Measurements from ENCODE around the gene CACFD1.

The CACFD1 gene

GRCh38 chr9:133496861-133497842, 37.4 kb downstream of the CACFD1 start:
- ChIA-PET CTCF (interaction anchor here (0.7 to 2.6 kb wide), 3 partner anchors 9 to 11 kb away, joined by 3 to 36 read pairs (median 7); no protein-coding TSS in a partner anchor), POLR2A (no interaction called here)
- no peaks in the 10 kb centered on the region for H3K36me3 ChIP-seq (ENCODE audit: control insufficient read depth in 2 of 2, insufficient read depth in 1 of 2, low read length in 2 of 2)
- no peaks in the 10 kb centered on the region for H3K4me1 ChIP-seq (ENCODE audit: control insufficient read depth, insufficient read depth, low read length)
- H3K4me3 ChIP-seq (ENCODE audit: low read depth, low read length): no peak overlapping the region
- no peaks in the 10 kb centered on the region for H3K9me3 ChIP-seq (ENCODE audit: control insufficient read depth, insufficient read depth, low read depth, low read length)
- TF ChIP-seq ZNF549 (tag by site-specific recombination; IDR thresholded peaks at IDR 0.05) (no peak), ZNF621 (tag by site-specific recombination; IDR thresholded peaks at IDR 0.05) (no peak), ZNF292 (tag by site-specific recombination; IDR thresholded peaks at IDR 0.05; ENCODE audit: borderline replicate concordance, low read depth) (no peak), ZNF311 (tag by site-specific recombination; IDR thresholded peaks at IDR 0.05; ENCODE audit: borderline replicate concordance) (no peak)
- no peak overlapping the region for H3K27ac ChIP-seq (ENCODE audit: extremely low read depth, low read depth, low read length)

- H3K9me3 ChIP-seq (ENCODE audit: control insufficient read depth, insufficient read depth, low read depth, low read length): no peaks in the 10 kb centered on the region
- ChIA-PET CTCF (interaction anchor here (0.6 to 3.1 kb wide), 7 partner anchors 10 to 477 kb away, joined by 3 to 16 read pairs (median 4); no protein-coding TSS in a partner anchor), POLR2A (no interaction called here)
- H3K4me3 ChIP-seq (ENCODE audit: low read depth, low read length): no peak overlapping the region
- no peaks in the 10 kb centered on the region for H3K4me1 ChIP-seq (ENCODE audit: control insufficient read depth, insufficient read depth, low read length)
- no peak for TF ChIP-seq ZNF211 (tag by site-specific recombination; IDR thresholded peaks at IDR 0.05; ENCODE audit: low read depth)
- no peak for TF ChIP-seq ZNF121 (tag by site-specific recombination; IDR thresholded peaks at IDR 0.05)
- H3K27ac ChIP-seq (ENCODE audit: extremely low read depth, low read depth, low read length): no peak overlapping the region
- H3K36me3 ChIP-seq (ENCODE audit: control insufficient read depth in 2 of 2, insufficient read depth in 1 of 2, low read length in 2 of 2): no peaks in the 10 kb centered on the region
Observed at GRCh38 chr9:133499132-133499891, 39.5 kb downstream of the CACFD1 start.

DNA sequence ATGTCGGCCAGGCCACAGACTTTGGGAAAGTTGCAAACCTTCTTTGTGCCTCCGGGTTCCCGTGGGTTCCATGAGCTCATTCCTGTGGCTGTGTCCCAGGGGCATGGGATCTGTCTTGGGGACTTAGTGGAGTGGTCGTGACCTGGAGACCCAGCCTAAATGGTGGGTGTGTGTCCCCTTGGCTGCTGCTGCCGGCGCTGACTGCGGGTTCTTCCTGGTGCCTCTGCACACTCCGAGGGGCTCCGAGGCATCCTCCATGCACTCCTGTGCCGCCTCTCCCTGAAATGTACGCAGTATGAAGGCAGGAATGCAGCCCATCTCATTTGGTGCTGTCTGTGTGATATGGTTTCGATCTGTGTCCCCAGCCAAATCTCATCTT, 40.1 kb downstream of the CACFD1 start:
- no peaks in the 10 kb centered on the region for H3K9me3 ChIP-seq (ENCODE audit: control insufficient read depth, insufficient read depth, low read depth, low read length)
- POLR2A ChIA-PET: no interaction called here

GRCh38 chr9:133502112-133502511, 42.3 kb downstream of the CACFD1 start:
- TF ChIP-seq ZNF585B (tag by site-specific recombination; IDR thresholded peaks at IDR 0.05): no peak
- peak; percentile 20; the same call in 1 of the 2 replicates for TF ChIP-seq TRIM28 (IDR thresholded peaks at IDR 0.05; ENCODE audit: borderline replicate concordance, low read length)
- TF ChIP-seq ZNF677 (tag by site-specific recombination; IDR thresholded peaks at IDR 0.05): no peak
- peak; percentile 81 for TF ChIP-seq SETDB1 (IDR thresholded peaks at IDR 0.05; ENCODE audit: insufficient read length, low read length)
- no peak for TF ChIP-seq ZNF16 (tag by site-specific recombination; IDR thresholded peaks at IDR 0.05; ENCODE audit: low read depth)
- TF ChIP-seq ZNF664 (tag by site-specific recombination; IDR thresholded peaks at IDR 0.05): no peak
- no peak for TF ChIP-seq ZNF544 (tag by site-specific recombination; IDR thresholded peaks at IDR 0.05)
- CTCF ChIA-PET: interaction anchor here (0.9 kb wide), 1 partner anchor 11 kb away, joined by 3 read pairs; no protein-coding TSS in a partner anchor
- no peak overlapping the region for H3K4me3 ChIP-seq (ENCODE audit: low read depth, low read length)
- H3K36me3 ChIP-seq (ENCODE audit: control insufficient read depth in 2 of 2, insufficient read depth in 1 of 2, low read length in 2 of 2): no peaks in the 10 kb centered on the region
- H3K4me1 ChIP-seq (ENCODE audit: control insufficient read depth, insufficient read depth, low read length): no peaks in the 10 kb centered on the region
- no peaks in the 10 kb centered on the region for H3K9me3 ChIP-seq (ENCODE audit: control insufficient read depth, insufficient read depth, low read depth, low read length)
- POLR2A ChIA-PET: no interaction called here
- H3K27ac ChIP-seq (ENCODE audit: extremely low read depth, low read depth, low read length): no peak overlapping the region

More for the DNA sequence above, 40.1 kb downstream of the CACFD1 start:
- TF ChIP-seq ZNF610 (tag by site-specific recombination; IDR thresholded peaks at IDR 0.05; ENCODE audit: borderline replicate concordance) (no peak), SP7 (tag by site-specific recombination; IDR thresholded peaks at IDR 0.05) (no peak), ZNF416 (tag by site-specific recombination; IDR thresholded peaks at IDR 0.05) (no peak), ZNF366 (tag by site-specific recombination; conservative IDR thresholded peaks at IDR 0.05) (no peak), GFI1B (tag by site-specific recombination; IDR thresholded peaks at IDR 0.05) (no peak), ZNF768 (tag by site-specific recombination; IDR thresholded peaks at IDR 0.05) (no peak), SETDB1 (IDR thresholded peaks at IDR 0.05; ENCODE audit: insufficient read length, low read length) (no peak), OVOL3 (tag by site-specific recombination; IDR thresholded peaks at IDR 0.05) (no peak)
- no peaks in the 10 kb centered on the region for H3K36me3 ChIP-seq (ENCODE audit: control insufficient read depth in 2 of 2, insufficient read depth in 1 of 2, low read length in 2 of 2)
- CTCF ChIA-PET: interaction anchor here (0.5 to 3.1 kb wide), 7 partner anchors 14 to 478 kb away, joined by 3 to 16 read pairs (median 3); no protein-coding TSS in a partner anchor
- no peak overlapping the region for H3K27ac ChIP-seq (ENCODE audit: extremely low read depth, low read depth, low read length)
- no peaks in the 10 kb centered on the region for H3K4me1 ChIP-seq (ENCODE audit: control insufficient read depth, insufficient read depth, low read length)
- no peak overlapping the region for H3K4me3 ChIP-seq (ENCODE audit: low read depth, low read length)
